HG03103 (cell line): ENCODE results near the gene MEGF6.
"Not testable (repeated sequence)": the region's sequence is repeated elsewhere in the genome, so short reads cannot be mapped to it uniquely, and the experiment has no call there.

Experiments used
- ATAC-seq: cut with Tn5 transposase; IDR thresholded peaks from one replicate; pipeline ENCODE4 v1.9.1; 2021; ENCODE audit warnings: low read depth; ENCODE audit not compliant: unreplicated experiment

Gene MEGF6

DNA sequence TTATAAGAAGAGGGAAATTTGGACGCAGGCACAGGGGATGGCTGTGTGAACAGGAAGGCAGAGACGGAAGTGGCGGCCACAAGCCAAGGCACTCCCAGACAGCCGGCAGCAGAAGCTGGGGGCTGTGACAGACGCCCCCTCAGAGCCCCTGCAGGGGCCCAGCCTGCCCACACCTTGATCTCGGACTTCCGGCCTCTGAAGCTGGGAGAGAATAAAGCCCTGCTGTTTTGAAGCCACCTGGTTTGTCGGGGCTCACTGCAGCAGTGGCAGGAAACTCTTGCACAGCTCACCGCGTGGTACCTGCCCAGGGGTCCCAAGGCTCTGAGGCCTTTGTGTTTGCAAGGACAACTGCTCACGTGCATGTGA lies 13.7 kb downstream of the MEGF6 start:
- no peak for ATAC-seq

DNA sequence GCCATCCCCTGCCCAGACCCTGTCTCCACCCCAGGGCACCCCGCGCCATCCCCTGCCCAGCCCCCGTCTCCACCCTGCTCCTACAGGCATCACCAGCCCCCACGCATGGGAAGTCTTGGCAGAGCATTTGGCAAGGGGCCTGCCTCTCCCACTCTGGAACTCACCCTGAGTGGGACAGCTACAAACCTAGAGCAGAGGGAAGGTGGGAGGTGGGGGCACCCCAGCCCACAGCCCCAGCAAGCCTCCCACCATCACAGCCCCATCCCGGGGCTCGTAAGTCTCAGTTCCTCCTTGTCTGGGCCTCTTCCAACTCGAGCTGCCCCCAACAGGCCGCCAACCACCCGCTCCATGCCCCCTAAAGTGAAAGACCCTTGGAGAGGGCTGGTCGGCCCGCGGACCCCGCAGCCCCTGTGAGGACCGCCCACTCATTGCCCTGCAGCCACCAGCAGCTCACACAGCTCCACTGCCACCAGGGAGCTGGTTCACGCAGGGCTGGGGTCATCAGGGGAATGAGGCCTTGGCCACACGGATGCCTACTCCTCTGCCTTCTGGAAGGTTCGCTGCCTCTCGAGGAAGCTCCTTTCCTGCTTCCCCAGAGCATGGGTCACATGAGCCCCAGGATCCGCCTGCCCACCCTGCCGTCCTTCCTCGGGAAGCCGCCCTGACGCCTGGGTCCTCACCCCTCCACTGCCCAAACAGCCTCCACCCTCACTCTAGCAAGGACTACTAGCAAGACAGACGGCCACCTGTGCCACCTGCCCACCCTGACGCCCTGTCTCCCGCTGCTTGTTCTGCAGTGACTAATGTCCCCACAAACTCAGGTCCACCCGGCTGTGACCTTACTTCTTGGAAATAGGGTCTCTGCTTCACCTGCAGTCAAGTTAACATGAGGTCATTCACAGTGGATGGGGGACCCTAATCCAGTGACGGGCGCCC lies 14.4 kb downstream of the MEGF6 start:
- no peak for ATAC-seq

GRCh38 chr1:3595949-3596348 lies 15.4 kb downstream of the MEGF6 start:
- ATAC-seq = no peak

DNA sequence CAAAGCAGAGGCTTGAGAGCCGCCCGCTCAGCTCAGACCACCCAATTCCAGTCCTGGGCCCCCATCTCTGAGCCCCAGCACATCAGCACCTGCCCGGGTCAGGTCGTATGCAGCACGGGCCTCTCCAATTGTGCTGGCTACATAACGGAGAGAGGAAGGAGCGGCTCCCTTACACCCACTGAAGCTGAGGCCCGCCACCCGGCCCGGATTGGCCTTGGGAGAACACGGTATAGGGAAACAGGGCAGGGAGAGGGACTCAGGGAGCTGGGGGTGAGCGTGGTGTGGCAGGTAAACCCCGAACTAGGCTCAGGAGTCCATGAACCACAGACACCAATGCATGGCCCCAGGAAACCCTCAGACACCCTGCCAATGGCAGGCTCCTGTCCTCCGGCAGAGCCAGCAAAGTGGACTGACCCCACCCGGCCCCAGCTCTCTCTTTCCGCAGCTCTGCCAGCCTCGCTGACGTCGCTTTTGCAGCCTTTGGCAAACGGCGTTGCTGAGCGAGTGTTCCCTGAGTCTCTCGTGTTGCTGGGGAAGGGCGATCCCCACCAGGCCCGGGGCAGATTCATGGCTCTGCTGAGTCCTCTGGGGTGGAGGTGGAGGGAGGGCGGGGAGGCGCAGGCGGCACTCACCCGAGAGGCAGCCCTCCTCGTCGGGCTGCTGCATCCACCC lies 16.5 kb downstream of the MEGF6 start:
- ATAC-seq = no peak

- ATAC-seq = no peak
Observed at GRCh38 chr1:3593745-3594144, 17.6 kb downstream of the MEGF6 start.

GRCh38 chr1:3593334-3593733 lies 18.0 kb downstream of the MEGF6 start:
- ATAC-seq = no peak

GRCh38 chr1:3590951-3591865 lies 20.1 kb downstream of the MEGF6 start:
- no peak for ATAC-seq

GRCh38 chr1:3590139-3590763 lies 21.1 kb downstream of the MEGF6 start:
- no peak for ATAC-seq

- ATAC-seq = no peak
Observed at GRCh38 chr1:3588395-3588794, 22.9 kb downstream of the MEGF6 start.

DNA sequence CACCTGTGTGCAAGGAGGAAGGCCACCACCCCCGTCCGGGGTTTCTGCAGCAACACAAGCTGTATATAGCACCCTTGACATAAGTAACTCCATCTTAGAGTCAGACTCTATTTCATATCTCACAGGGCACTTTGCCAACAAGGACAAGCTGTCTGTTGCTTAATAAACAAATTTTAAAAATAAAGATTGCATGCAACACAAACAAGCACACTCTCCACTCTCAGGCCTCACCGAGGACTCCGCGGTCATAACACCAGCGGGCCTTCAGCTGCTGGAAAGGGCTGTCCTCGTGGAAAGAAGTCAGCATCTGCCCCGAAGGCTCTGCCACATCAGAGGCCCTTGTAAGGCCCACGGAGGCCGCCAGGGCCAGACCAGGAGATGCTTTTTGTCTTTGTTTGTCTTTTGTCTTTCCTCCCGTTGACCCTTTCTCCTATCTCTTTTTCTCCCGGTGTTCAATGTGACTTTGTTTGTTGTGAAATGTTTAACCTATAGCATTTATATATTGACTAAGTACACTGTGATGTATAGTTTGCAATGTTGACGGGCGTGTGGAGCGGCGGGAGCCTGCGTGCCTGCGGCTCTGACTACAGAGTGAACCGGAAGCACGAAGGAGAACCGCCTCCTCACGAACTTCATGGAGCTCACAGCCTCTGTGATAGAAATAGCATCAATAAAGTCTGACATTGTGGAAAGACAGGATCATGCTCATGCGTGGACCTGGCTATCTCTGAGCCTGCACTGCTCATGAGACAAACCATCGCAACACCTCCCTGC lies 24.1 kb downstream of the MEGF6 start:
- ATAC-seq = no peak

GRCh38 chr1:3585940-3586568 lies 25.3 kb downstream of the MEGF6 start:
- ATAC-seq = no peak

GRCh38 chr1:3585353-3585868 lies 25.9 kb downstream of the MEGF6 start:
- not testable (repeated sequence) for ATAC-seq

DNA sequence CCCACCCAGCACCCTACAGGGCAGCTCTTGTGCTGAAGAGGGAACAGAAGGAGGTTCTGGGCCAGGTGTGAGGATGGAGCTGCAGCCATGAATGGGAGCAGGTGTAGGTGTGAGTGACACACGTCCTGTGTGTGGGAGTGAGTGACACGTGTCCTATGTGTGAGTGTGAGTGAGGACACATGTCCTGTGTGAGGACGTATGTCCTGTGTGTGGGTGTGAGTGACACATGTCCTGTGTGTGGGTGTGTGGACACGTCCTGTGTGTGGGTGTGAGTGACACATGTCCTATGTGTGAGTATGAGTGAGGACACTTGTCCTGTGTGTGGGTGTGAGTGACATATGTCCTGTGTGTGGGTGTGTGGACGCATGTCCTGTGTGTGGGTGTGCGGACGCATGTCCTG lies 26.4 kb downstream of the MEGF6 start:
- ATAC-seq = no peak

GRCh38 chr1:3583751-3584150 lies 27.6 kb downstream of the MEGF6 start:
- ATAC-seq = not testable (repeated sequence)

GRCh38 chr1:3581296-3582036 lies 29.8 kb downstream of the MEGF6 start:
- no peak for ATAC-seq

DNA sequence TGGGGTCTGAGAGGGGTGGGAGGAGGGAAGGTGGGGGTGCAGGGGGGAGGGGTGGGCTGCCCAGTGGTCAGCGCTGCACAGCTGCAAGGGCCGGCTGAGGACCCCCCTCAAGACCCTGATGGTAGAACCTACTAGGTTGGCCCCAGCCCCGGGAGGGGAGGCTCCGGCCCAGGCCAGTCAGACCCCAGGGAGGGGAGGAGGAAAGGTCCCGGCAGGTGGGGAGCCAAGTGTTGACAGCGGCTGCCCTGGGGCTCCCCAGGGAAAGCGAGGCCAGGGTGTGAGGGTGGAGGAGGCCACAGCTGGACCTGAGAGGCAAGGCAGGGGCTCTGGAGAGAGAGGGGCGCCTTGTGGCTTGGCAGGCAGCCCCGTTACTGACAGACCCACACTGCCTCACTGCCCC lies 31.1 kb downstream of the MEGF6 start:
- ATAC-seq = no peak

- no peak for ATAC-seq
Observed at GRCh38 chr1:3579626-3580025, 31.7 kb downstream of the MEGF6 start.

DNA sequence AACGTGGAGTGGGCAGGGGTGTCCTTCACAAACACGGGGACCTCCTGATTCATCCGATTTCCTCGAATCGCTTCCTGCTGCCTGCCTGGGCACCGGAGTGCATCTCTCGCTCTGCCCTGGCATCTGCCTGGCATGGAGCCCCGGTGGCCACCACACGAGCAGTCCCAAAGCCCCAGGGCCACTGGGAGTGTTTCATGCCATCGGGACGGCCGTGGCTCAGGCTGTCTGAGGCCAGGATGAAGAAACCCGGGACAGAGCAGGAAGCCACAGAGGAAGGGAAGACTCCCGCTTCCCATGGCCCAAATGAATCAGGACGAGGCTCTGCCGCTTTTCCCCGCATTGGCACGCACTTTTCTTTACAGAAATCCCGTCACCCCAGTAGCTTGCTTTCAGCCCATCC lies 32.4 kb downstream of the MEGF6 start:
- ATAC-seq = no peak
